Karpas-422 (cell line): Measurements from ENCODE around the gene RIN2. TPM values are rescaled to one million over a fixed set of nuclear protein-coding genes. Genes with fewer than 3 reads are reported as not detected.

Experiments
- DNase-seq: peaks from one replicate; pipeline ENCODE4 v3.0.0-alpha.2; 2015
- H2AFZ ChIP-seq: fragments of 200-600 bp; sonication (generic); 2 replicates; pipeline ENCODE4 v1.6.1; 2014; ENCODE audit warnings: antibody characterized with exemption, low read length, mixed read lengths
- H3K27ac ChIP-seq: fragments of 200-600 bp; sonication (generic); 2 replicates; pipeline ENCODE4 v1.5.1; 2014; ENCODE audit warnings: mild to moderate bottlenecking, low read length, moderate library complexity
- H3K27me3 ChIP-seq: fragments of 200-600 bp; sonication (generic); 2 replicates; pipeline ENCODE4 v1.6.1; 2014; ENCODE audit warnings: low read length, mixed read lengths
- H3K36me3 ChIP-seq: fragments of 200-600 bp; sonication (generic); 2 replicates; pipeline ENCODE4 v1.6.1; 2014; ENCODE audit warnings: low read length, mixed read lengths; ENCODE audit not compliant: insufficient read depth
- H3K4me1 ChIP-seq: fragments of 200-600 bp; sonication (generic); 2 replicates; pipeline ENCODE4 v1.6.1; 2014; ENCODE audit warnings: mild to moderate bottlenecking, low read length, mixed read lengths
- H3K4me2 ChIP-seq: fragments of 200-600 bp; sonication (generic); 2 replicates; pipeline ENCODE4 v1.6.1; 2014; ENCODE audit warnings: low read length, low read depth, mild to moderate bottlenecking; ENCODE audit not compliant: poor library complexity, severe bottlenecking
- H3K4me3 ChIP-seq: fragments of 200-600 bp; sonication (generic); 2 replicates; pipeline ENCODE4 v1.5.1; 2014; ENCODE audit warnings: mild to moderate bottlenecking, antibody characterized with exemption, low read length, mixed read lengths
- H3K79me2 ChIP-seq: fragments of 200-600 bp; sonication (generic); 2 replicates; pipeline ENCODE4 v1.6.1; 2014; ENCODE audit warnings: mild to moderate bottlenecking, low read length, mixed read lengths
- H3K9ac ChIP-seq: fragments of 200-600 bp; sonication (generic); 2 replicates; pipeline ENCODE4 v1.6.0; 2014; ENCODE audit warnings: low read length
- H3K9me2 ChIP-seq: fragments of 200-600 bp; sonication (generic), shearing (Covaris generic); replicated peaks from 2 replicates; pipeline ENCODE4 v1.6.0; 2014; ENCODE audit warnings: mild to moderate bottlenecking, low read length, moderate library complexity; ENCODE audit not compliant: insufficient read depth
- H3K9me3 ChIP-seq: fragments of 300-700, 200-600 bp; sonication (generic); 2 replicates; pipeline ENCODE4 v1.6.1; 2014; ENCODE audit warnings: low read length, mixed read lengths
- H4K20me1 ChIP-seq: fragments of 200-600 bp; sonication (generic); 2 replicates; pipeline ENCODE4 v1.6.1; 2014; ENCODE audit warnings: mild to moderate bottlenecking, antibody characterized with exemption, low read length, low read depth; ENCODE audit not compliant: insufficient read depth
- total RNA-seq: library from RNA; depleted of rRNA; stranded (reverse); fragments of >200 nt; shearing (Covaris generic); gene quantifications from 2 replicates; pipeline ENCODE4 v1.2.3, GENCODE V29; 2014; ENCODE audit warnings: low replicate concordance

RIN2 gene
- total RNA-seq, 1 experiment from 2014 or later = 3.3 TPM

GRCh38 chr20:19786311-19786710, 28.3 kb downstream of the RIN2 start:
- Histone ChIP-seq H3K9me3 (no peaks in the 10 kb centered on the region), H2AFZ (no peak overlapping the region), H3K36me3 (no peaks in the 10 kb centered on the region), H3K4me1 (peaks cover 22% of the 10 kb centered on the region), H3K9ac (no peak overlapping the region), H3K27me3 (no peaks in the 10 kb centered on the region), H4K20me1 (no peaks in the 10 kb centered on the region), H3K4me2 (no peak overlapping the region), H3K9me2 (no peaks in the 10 kb centered on the region), H3K4me3 (no peak overlapping the region), H3K27ac (no peak overlapping the region), H3K79me2 (no peaks in the 10 kb centered on the region)
- no peak for DNase-seq

GRCh38 chr20:19787366-19787765, 29.3 kb downstream of the RIN2 start:
- no peaks in the 10 kb centered on the region for H3K36me3 ChIP-seq
- no peaks in the 10 kb centered on the region for H3K27me3 ChIP-seq
- no peak overlapping the region for H3K4me3 ChIP-seq
- H3K4me1 ChIP-seq = peaks cover 22% of the 10 kb centered on the region
- H4K20me1 ChIP-seq = no peaks in the 10 kb centered on the region
- no peak overlapping the region for H3K4me2 ChIP-seq
- H3K27ac ChIP-seq = no peak overlapping the region
- H2AFZ ChIP-seq = no peak overlapping the region
- no peaks in the 10 kb centered on the region for H3K9me3 ChIP-seq
- no peaks in the 10 kb centered on the region for H3K9me2 ChIP-seq
- H3K9ac ChIP-seq = no peak overlapping the region
- DNase-seq = no peak
- no peaks in the 10 kb centered on the region for H3K79me2 ChIP-seq

GRCh38 chr20:19789009-19789408, 31.0 kb downstream of the RIN2 start:
- Histone ChIP-seq H3K27ac (no peak overlapping the region), H2AFZ (no peak overlapping the region), H4K20me1 (no peaks in the 10 kb centered on the region), H3K36me3 (no peaks in the 10 kb centered on the region), H3K4me1 (peaks cover 22% of the 10 kb centered on the region), H3K9me3 (no peaks in the 10 kb centered on the region), H3K4me3 (no peak overlapping the region), H3K79me2 (no peaks in the 10 kb centered on the region), H3K9ac (no peak overlapping the region), H3K4me2 (no peak overlapping the region), H3K9me2 (no peaks in the 10 kb centered on the region), H3K27me3 (no peaks in the 10 kb centered on the region)
- DNase-seq = no peak

GRCh38 chr20:19789446-19789845, 31.4 kb downstream of the RIN2 start:
- H3K36me3 ChIP-seq = no peaks in the 10 kb centered on the region
- no peak overlapping the region for H3K4me3 ChIP-seq
- H3K9ac ChIP-seq = no peak overlapping the region
- peaks cover 19% of the 10 kb centered on the region for H3K4me1 ChIP-seq
- H3K79me2 ChIP-seq = no peaks in the 10 kb centered on the region
- H3K4me2 ChIP-seq = no peak overlapping the region
- no peak overlapping the region for H2AFZ ChIP-seq
- H3K27me3 ChIP-seq = no peaks in the 10 kb centered on the region
- H4K20me1 ChIP-seq = no peaks in the 10 kb centered on the region
- no peaks in the 10 kb centered on the region for H3K9me2 ChIP-seq
- no peak overlapping the region for H3K27ac ChIP-seq
- H3K9me3 ChIP-seq = no peaks in the 10 kb centered on the region
- peak; percentile 48 for DNase-seq

GRCh38 chr20:19791887-19792286, 33.8 kb downstream of the RIN2 start:
- Histone ChIP-seq H4K20me1 (no peaks in the 10 kb centered on the region), H3K79me2 (no peaks in the 10 kb centered on the region), H3K4me2 (no peak overlapping the region), H3K36me3 (no peaks in the 10 kb centered on the region), H3K27me3 (no peaks in the 10 kb centered on the region), H3K27ac (no peak overlapping the region), H3K9me3 (no peaks in the 10 kb centered on the region), H2AFZ (no peak overlapping the region), H3K4me1 (peaks cover 9% of the 10 kb centered on the region; the same call in 1 of the 2 replicates), H3K9me2 (no peaks in the 10 kb centered on the region), H3K9ac (no peak overlapping the region), H3K4me3 (no peak overlapping the region)
- DNase-seq = no peak

GRCh38 chr20:19793716-19794115, 35.7 kb downstream of the RIN2 start:
- H3K9ac ChIP-seq = no peak overlapping the region
- no peak overlapping the region for H3K4me2 ChIP-seq
- H3K79me2 ChIP-seq = no peaks in the 10 kb centered on the region
- H2AFZ ChIP-seq = no peak overlapping the region
- no peak overlapping the region for H3K27ac ChIP-seq
- H4K20me1 ChIP-seq = no peaks in the 10 kb centered on the region
- H3K9me2 ChIP-seq = no peaks in the 10 kb centered on the region
- no peak for DNase-seq
- no peaks in the 10 kb centered on the region for H3K9me3 ChIP-seq
- H3K27me3 ChIP-seq = no peaks in the 10 kb centered on the region
- no peaks in the 10 kb centered on the region for H3K36me3 ChIP-seq
- H3K4me1 ChIP-seq = peaks cover 9% of the 10 kb centered on the region; the same call in 1 of the 2 replicates
- no peak overlapping the region for H3K4me3 ChIP-seq

GRCh38 chr20:19794941-19795340, 36.9 kb downstream of the RIN2 start:
- no peaks in the 10 kb centered on the region for H3K79me2 ChIP-seq
- H2AFZ ChIP-seq = no peak overlapping the region
- no peaks in the 10 kb centered on the region for H4K20me1 ChIP-seq
- H3K4me1 ChIP-seq = peaks cover under 1% of the 10 kb centered on the region; the same call in 1 of the 2 replicates
- H3K9me3 ChIP-seq = no peaks in the 10 kb centered on the region
- no peak overlapping the region for H3K4me3 ChIP-seq
- H3K9me2 ChIP-seq = no peaks in the 10 kb centered on the region
- DNase-seq = no peak
- no peaks in the 10 kb centered on the region for H3K36me3 ChIP-seq
- no peak overlapping the region for H3K27ac ChIP-seq
- H3K9ac ChIP-seq = no peak overlapping the region
- H3K27me3 ChIP-seq = no peaks in the 10 kb centered on the region
- H3K4me2 ChIP-seq = no peak overlapping the region

- H3K79me2 ChIP-seq = no peaks in the 10 kb centered on the region
- H3K9me3 ChIP-seq = no peaks in the 10 kb centered on the region
- no peaks in the 10 kb centered on the region for H3K27me3 ChIP-seq
- H3K9me2 ChIP-seq = no peaks in the 10 kb centered on the region
- no peak overlapping the region for H3K4me2 ChIP-seq
- H3K9ac ChIP-seq = no peak overlapping the region
- DNase-seq = no peak
- H3K27ac ChIP-seq = no peak overlapping the region
- H3K4me1 ChIP-seq = peaks cover 7% of the 10 kb centered on the region
- no peak overlapping the region for H2AFZ ChIP-seq
- no peak overlapping the region for H3K4me3 ChIP-seq
- no peaks in the 10 kb centered on the region for H4K20me1 ChIP-seq
- H3K36me3 ChIP-seq = no peaks in the 10 kb centered on the region
These were observed 41.3 kb downstream of the RIN2 start for GRCh38 chr20:19799325-19799724.

- Histone ChIP-seq H3K4me3 (no peak overlapping the region), H3K9me3 (no peaks in the 10 kb centered on the region), H3K36me3 (no peaks in the 10 kb centered on the region), H3K27ac (no peak overlapping the region), H2AFZ (no peak overlapping the region), H3K9ac (no peak overlapping the region), H4K20me1 (no peaks in the 10 kb centered on the region), H3K4me1 (peaks cover 15% of the 10 kb centered on the region), H3K27me3 (no peaks in the 10 kb centered on the region), H3K79me2 (no peaks in the 10 kb centered on the region), H3K4me2 (no peak overlapping the region), H3K9me2 (no peaks in the 10 kb centered on the region)
- DNase-seq = no peak
These were observed 44.0 kb downstream of the RIN2 start for GRCh38 chr20:19802099-19802491.
